K562 (cell line): Measurements from ENCODE around the gene ZNF575. TPM values are rescaled to one million over a fixed set of nuclear protein-coding genes. Genes with fewer than 3 reads are reported as not detected.

Experiments
- ATAC-seq: fragments of 200-7000 bp; cut with Tn5 transposase; 3 replicates; pipeline ENCODE4 v1.9.1; 2020; ENCODE audit warnings: moderate library complexity
- BruUV-seq: library from RNA; stranded (reverse); fragments of 400-500 nt; replicated peaks from 2 replicates; lab custom pipeline; 2021; lab: Mats Ljungman, UMichigan
- CTCF ChIA-PET: fragments of 300-600 bp; formaldehyde crosslinking; extraction: SDS; loops from one replicate; lab custom pipeline; 2021; ENCODE audit warnings: low intra/inter-chr PET ratio; lab: Yijun Ruan, JAX
- POLR2A ChIA-PET: fragments of 300-600, 350-650 bp; sonication (Branson Sonifier 250); formaldehyde crosslinking; extraction: SDS; loops from one replicate; lab custom pipeline; 2021; ENCODE audit warnings: antibody characterized with exemption, inconsistent platforms; lab: Yijun Ruan, JAX
- DNase-seq, 4 experiments: peaks; one replicate each; pipeline versions ENCODE4 v3.0.0 to v3.0.0-alpha.2; 2011 to 2018; ENCODE audit warnings: low spot score in 3 of 4, mixed read lengths in 3 of 4; ENCODE audit errors: extremely low read depth in 1 of 4
- FAIRE-seq: peaks from 2 replicates; lab custom pipeline; 2011; peaks lifted over from hg19 to GRCh38; lab: Jason Lieb, UNC
- H2AFZ ChIP-seq: 2 replicates; pipeline ENCODE4 v1.6.0; 2011; ENCODE audit warnings: low read depth, low read length, control low read depth, inconsistent platforms
- H3K27ac ChIP-seq: fragments of 200-600 bp; 3 replicates; pipeline ENCODE4 v1.8.0; 2011; ENCODE audit warnings: low read depth, mild to moderate bottlenecking, control low read depth, inconsistent platforms, low read length, moderate library complexity, mixed read lengths; ENCODE audit errors: extremely low read depth
- H3K27me3 ChIP-seq, 2 experiments: fragments of 300-600 bp in 1 of 2; 2 replicates in 1 of 2; 3 replicates in 1 of 2; pipeline versions ENCODE4 v1.6.0 to v1.8.0; 2011; ENCODE audit warnings: inconsistent platforms in 2 of 2, low read length in 2 of 2, mild to moderate bottlenecking in 1 of 2, mixed read lengths in 1 of 2, moderate library complexity in 1 of 2; ENCODE audit not compliant: control insufficient read depth in 2 of 2, insufficient read depth in 2 of 2
- H3K36me3 ChIP-seq: fragments of 300-600 bp; 3 replicates; pipeline ENCODE4 v1.8.0; 2011; ENCODE audit warnings: mild to moderate bottlenecking, low read length, inconsistent platforms; ENCODE audit not compliant: control insufficient read depth, insufficient read depth
- H3K4me1 ChIP-seq, 2 experiments: fragments of 200-600 bp in 1 of 2; replicated peaks in 1 of 2; 2 replicates in 1 of 2; 3 replicates in 1 of 2; pipeline versions ENCODE4 v1.5.1 to v1.8.0; 2011; ENCODE audit warnings: inconsistent platforms in 2 of 2, low read length in 2 of 2, mild to moderate bottlenecking in 1 of 2, mixed read lengths in 1 of 2, moderate library complexity in 1 of 2; ENCODE audit not compliant: control insufficient read depth in 2 of 2, insufficient read depth in 2 of 2
- H3K4me2 ChIP-seq: 2 replicates; pipeline ENCODE4 v1.6.1; 2011; ENCODE audit warnings: low read length, control low read depth, inconsistent platforms, mixed read lengths; ENCODE audit not compliant: insufficient read depth
- H3K4me3 ChIP-seq: fragments of 200-600 bp; sonication (generic), shearing (Covaris generic); 2 replicates; pipeline ENCODE4 v1.5.1; 2016; ENCODE audit warnings: control low read depth, inconsistent platforms
- H3K79me2 ChIP-seq: fragments of 200-600 bp; 3 replicates; pipeline ENCODE4 v1.8.0; 2011; ENCODE audit warnings: low read length, inconsistent platforms; ENCODE audit not compliant: control insufficient read depth, insufficient read depth
- H3K9ac ChIP-seq, 2 experiments: 2 replicates each; pipeline versions ENCODE4 v1.6.0 to v1.6.1; 2011; ENCODE audit warnings: low read depth in 2 of 2, low read length in 2 of 2, control low read depth in 1 of 2, inconsistent platforms in 1 of 2, mild to moderate bottlenecking in 1 of 2, mixed read lengths in 1 of 2; ENCODE audit not compliant: insufficient read depth in 1 of 2
- H3K9me1 ChIP-seq: one replicate; pipeline ENCODE4 v1.6.0; 2011; ENCODE audit warnings: inconsistent platforms, mild to moderate bottlenecking, low read length, moderate library complexity; ENCODE audit not compliant: control insufficient read depth, insufficient read depth
- H3K9me3 ChIP-seq: replicated peaks from 2 replicates; pipeline ENCODE4 v1.5.1; 2011; ENCODE audit warnings: low read depth, low read length, inconsistent platforms; ENCODE audit not compliant: control insufficient read depth, insufficient read depth
- H4K20me1 ChIP-seq: replicated peaks from 2 replicates; pipeline ENCODE4 v1.6.1; 2011; ENCODE audit warnings: low read length, inconsistent platforms, mixed read lengths; ENCODE audit not compliant: control insufficient read depth, insufficient read depth
- AFF4 ChIP-seq: sonication (generic); formaldehyde crosslinking; IDR thresholded peaks from 2 replicates; pipeline ENCODE4 v1.8.0; 2023; ENCODE audit warnings: mild to moderate bottlenecking, missing genetic modification reagents
- CBFB ChIP-seq: sonication (generic); formaldehyde crosslinking; IDR thresholded peaks from 2 replicates; pipeline ENCODE4 v1.4.0; 2020; ENCODE audit warnings: mild to moderate bottlenecking, missing genetic modification reagents
- CTCFL ChIP-seq: IDR thresholded peaks from 2 replicates; pipeline ENCODE4 v1.6.1; 2011; ENCODE audit warnings: borderline replicate concordance, low read depth, mild to moderate bottlenecking, moderate library complexity, low read length; ENCODE audit not compliant: insufficient read depth, poor library complexity, severe bottlenecking
- DEAF1 ChIP-seq: fragments of 450-650 bp; formaldehyde crosslinking; IDR thresholded peaks from 2 replicates; pipeline ENCODE4 v1.4.0; 2020; ENCODE audit warnings: mild to moderate bottlenecking, moderate library complexity
- GTF2B ChIP-seq: IDR thresholded peaks from 2 replicates; pipeline ENCODE4 v1.6.1; 2011; ENCODE audit not compliant: insufficient read length; ENCODE audit errors: extremely low read depth
- MCM7 ChIP-seq, 2 experiments: fragments of 450-650 bp; IDR thresholded peaks; 2 replicates each; pipeline ENCODE4 v1.6.1; 2016 to 2018
- PTTG1 ChIP-seq: fragments of 450-650 bp; IDR thresholded peaks from 2 replicates; pipeline ENCODE4 v1.6.1; 2016; ENCODE audit warnings: low read depth, mild to moderate bottlenecking, missing genetic modification characterization, missing compliant biosample characterization
- ZFP91 ChIP-seq: sonication (generic); formaldehyde crosslinking; IDR thresholded peaks from 2 replicates; pipeline ENCODE4 v1.8.0; 2022; ENCODE audit warnings: mild to moderate bottlenecking, missing genetic modification reagents
- ZNF347 ChIP-seq: fragments of 450-650 bp; formaldehyde crosslinking; IDR thresholded peaks from 2 replicates; pipeline ENCODE4 v1.4.0; 2020; ENCODE audit warnings: low read depth, mild to moderate bottlenecking, moderate library complexity
- ZNF408 ChIP-seq: fragments of 250-450 bp; sonication (Bioruptor Pico); IDR thresholded peaks from 2 replicates; pipeline ENCODE4 v1.4.0; 2020; ENCODE audit warnings: low read depth, mild to moderate bottlenecking, moderate library complexity
- WGBS: fragments of 100-300 bp; shearing (Covaris generic); methylation state at CpG from one replicate; pipeline ENCODE4 v1.1.6; 2016; ENCODE audit warnings: low coverage, mixed read lengths; ENCODE audit not compliant: insufficient coverage; ENCODE audit errors: missing lambda C conversion rate; 5-methylcytosine and 5-hydroxymethylcytosine counted together
- in situ Hi-C: fragments of 300-500 bp; cut with MboI; formaldehyde crosslinking; loops from 4 replicates; pipeline ENCODE4 v1.15.0; 2018; ENCODE audit warnings: inconsistent platforms, mixed read lengths
- intact Hi-C: fragments of 100-400 bp; cut with micrococcal nuclease; formaldehyde crosslinking; loops from 2 replicates; pipeline ENCODE4 v1.14.2; 2022
- polyA plus RNA-seq, 8 experiments: library from polyadenylated mRNA; depleted of rRNA in 4 of 8; stranded (reverse) in 5 of 8; unstranded in 3 of 8; fragments of >200 nt; fragmentation: Nextera tagmentation in 2 of 8; fragmentation: Illumina TruSeq in 1 of 8; extraction: Ambion mirVana in 2 of 8; extraction: Trizol in 1 of 8; gene quantifications; 2 replicates each; pipeline versions ENCODE4 v1.2.1 to v1.2.3, GENCODE V29; 2011 to 2014; ENCODE audit warnings: inconsistent platforms in 1 of 8, missing spikeins in 1 of 8
- total RNA-seq, 7 experiments: library from RNA; depleted of rRNA in 6 of 7; stranded (reverse); fragments of >200 nt in 6 of 7; fragmentation: Illumina TruSeq in 2 of 7; extraction: Trizol in 2 of 7; gene quantifications; 2 replicates each; pipeline versions ENCODE4 v1.2.1 to v1.2.3, GENCODE V29; 2011 to 2021; ENCODE audit warnings: low replicate concordance in 1 of 7

ZNF575 gene
- total and polyA plus RNA-seq, 9 of the 15 experiments (the other 6 are each of a cell fraction or from before 2014, with no cell fraction given) = 0.20 to 0.98 (median 0.32) TPM; not detected in 6

- 84% methylated on average over 9 of the region's 9 CpGs for WGBS
- Histone ChIP-seq H3K4me2 (no peak overlapping the region), H3K27ac (no peak overlapping the region), H2AFZ (no peak overlapping the region), H3K36me3 (peaks cover 33% of the 10 kb centered on the region; the same call in 2 of the 3 replicates), H3K27me3 (no peaks in the 10 kb centered on the region), H3K9ac (peak overlapping the region in 1 of 2 experiments; percentile 48; a peak in 1 of 4 replicates), H4K20me1 (no peaks in the 10 kb centered on the region; the same call in 1 of the 2 replicates), H3K4me3 (no peak overlapping the region), H3K79me2 (no peaks in the 10 kb centered on the region), H3K9me3 (no peaks in the 10 kb centered on the region), H3K4me1 (peaks cover 3 to 4% of the 10 kb centered on the region in 2 experiments; a peak in 4 of 5 replicates), H3K9me1 (no peaks in the 10 kb centered on the region)
- no peak for TF ChIP-seq ZNF408 (CRISPR knock-in tag)
- TF ChIP-seq AFF4 (CRISPR knock-in tag) = no peak
- no peak for TF ChIP-seq MCM7 (IDR thresholded peaks at IDR 0.05)
- no peak for TF ChIP-seq PTTG1
- no peak for TF ChIP-seq GTF2B
- TF ChIP-seq DEAF1 (CRISPR knock-in tag) = no peak
- no peak for TF ChIP-seq ZNF347 (CRISPR knock-in tag)
- no peak for TF ChIP-seq CBFB (CRISPR knock-in tag)
- TF ChIP-seq CTCFL = no peak
- no peak for TF ChIP-seq ZFP91 (CRISPR knock-in tag)
- in situ Hi-C loops (no loop called here), intact Hi-C loops (no loop called here)
- CTCF ChIA-PET = no interaction called here
- DNase-seq = no peak
- ATAC-seq = no peak
- POLR2A ChIA-PET = interaction anchor here (0.9 kb wide), 1 partner anchor 9 kb away, joined by 4 read pairs; no protein-coding TSS in a partner anchor
- FAIRE-seq = no peak
- BruUV-seq = no TSS peak
These were observed 31.8 kb downstream of the ZNF575 start for GRCh38 chr19:43564800-43565199.
